ENCODE results near the gene PLEKHM3.
"Not testable (repeated sequence)": the region's sequence is repeated elsewhere in the genome, so short reads cannot be mapped to it uniquely, and the experiment has no call there.

The PLEKHM3 gene

DNA sequence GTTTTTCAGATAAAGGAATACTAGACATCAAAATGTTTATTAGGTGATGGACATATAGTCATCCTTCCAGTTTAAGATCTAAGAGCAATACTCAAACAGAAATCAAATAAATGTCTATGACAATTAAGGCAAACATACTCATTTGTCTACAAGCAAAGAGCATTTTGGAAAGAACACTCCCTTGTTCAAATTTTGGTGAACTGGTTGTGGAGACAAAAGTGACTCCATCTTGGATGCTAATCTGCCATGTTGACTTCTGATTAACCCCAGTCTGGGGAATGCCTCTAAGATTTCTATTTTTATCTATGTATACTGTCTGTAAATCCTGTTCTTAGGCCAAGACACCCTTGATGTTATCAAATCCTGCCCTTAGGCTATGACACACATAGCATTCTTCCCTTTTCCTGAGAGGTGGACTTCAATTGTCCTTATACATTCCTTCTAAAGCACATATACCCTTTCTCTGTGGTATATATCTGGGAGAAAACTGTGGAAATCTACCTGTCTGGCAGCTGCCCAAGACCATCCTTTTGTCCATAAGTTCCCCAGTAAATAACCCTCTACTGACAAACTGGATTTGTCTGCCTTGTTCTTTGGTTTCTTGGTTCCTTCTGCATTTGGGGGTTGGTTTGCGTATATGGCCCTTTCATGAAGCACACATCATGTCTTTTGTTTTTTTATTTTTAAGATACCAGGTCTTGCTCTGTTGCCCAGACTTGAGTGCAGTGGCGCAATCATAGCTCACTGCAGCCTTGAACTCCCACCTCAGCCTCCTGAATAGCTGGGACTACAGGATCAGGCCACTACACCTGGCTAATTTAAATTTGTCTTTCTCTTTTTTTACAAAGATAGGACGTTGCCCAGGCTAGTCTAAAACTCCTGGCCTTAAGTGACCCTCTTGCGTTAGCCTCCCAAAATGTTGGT lies 12.5 kb upstream of the PLEKHM3 start:
- DNase-seq (ENCODE audit: low spot score) (no peak), FAIRE-seq (no peak)

DNA sequence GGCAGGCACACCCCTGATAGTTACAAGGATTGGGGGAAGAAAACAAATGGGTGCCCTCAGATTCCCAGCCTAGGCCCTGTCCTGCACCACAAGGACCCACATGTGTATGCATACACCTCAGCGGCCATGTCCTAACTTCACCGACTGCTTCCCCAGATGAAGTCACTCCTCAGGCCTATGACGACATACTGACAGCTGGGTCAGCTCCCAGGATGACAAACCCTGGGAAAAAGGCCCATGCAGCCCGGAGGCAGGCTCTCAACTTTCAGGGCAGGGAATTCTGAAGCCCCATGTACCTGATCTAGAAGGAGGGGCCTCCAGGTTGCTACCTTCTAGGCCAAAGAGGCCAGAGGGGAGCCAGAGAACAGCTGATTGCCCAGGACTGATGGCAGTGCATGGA lies 11.0 kb upstream of the PLEKHM3 start:
- FAIRE-seq (no peak), DNase-seq (ENCODE audit: low spot score) (no peak)

DNA sequence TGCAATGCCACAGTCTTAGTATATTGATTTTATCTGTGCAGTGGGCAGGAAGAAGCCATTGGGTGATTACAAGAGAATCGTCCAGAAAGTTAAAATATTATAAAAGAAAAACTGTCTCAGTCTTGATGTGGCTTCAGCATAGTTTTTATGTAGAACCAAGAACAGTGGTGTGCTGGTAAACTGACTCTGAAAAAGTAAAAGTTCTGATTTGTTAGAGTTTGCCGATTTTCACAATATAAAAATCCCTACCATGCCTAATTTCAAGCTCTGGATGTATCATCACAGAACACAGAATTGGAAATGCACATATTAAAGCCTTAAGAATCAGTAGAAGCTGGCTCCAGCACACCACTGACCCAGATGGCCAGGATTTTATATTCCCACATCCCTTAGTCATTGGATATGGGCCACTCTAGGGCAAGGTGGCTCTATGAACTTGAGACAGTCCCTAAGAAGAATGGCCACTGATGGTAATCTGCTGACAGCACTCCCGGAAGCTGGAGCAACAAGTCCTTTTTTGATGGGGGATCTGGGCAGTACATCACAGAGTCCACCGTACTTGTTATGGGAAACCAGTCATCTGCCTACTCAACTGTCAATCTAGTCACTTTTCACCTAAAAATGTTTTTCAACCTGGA lies 9.3 kb upstream of the PLEKHM3 start:
- DNase-seq (ENCODE audit: low spot score) (no peak), FAIRE-seq (no peak)

DNA sequence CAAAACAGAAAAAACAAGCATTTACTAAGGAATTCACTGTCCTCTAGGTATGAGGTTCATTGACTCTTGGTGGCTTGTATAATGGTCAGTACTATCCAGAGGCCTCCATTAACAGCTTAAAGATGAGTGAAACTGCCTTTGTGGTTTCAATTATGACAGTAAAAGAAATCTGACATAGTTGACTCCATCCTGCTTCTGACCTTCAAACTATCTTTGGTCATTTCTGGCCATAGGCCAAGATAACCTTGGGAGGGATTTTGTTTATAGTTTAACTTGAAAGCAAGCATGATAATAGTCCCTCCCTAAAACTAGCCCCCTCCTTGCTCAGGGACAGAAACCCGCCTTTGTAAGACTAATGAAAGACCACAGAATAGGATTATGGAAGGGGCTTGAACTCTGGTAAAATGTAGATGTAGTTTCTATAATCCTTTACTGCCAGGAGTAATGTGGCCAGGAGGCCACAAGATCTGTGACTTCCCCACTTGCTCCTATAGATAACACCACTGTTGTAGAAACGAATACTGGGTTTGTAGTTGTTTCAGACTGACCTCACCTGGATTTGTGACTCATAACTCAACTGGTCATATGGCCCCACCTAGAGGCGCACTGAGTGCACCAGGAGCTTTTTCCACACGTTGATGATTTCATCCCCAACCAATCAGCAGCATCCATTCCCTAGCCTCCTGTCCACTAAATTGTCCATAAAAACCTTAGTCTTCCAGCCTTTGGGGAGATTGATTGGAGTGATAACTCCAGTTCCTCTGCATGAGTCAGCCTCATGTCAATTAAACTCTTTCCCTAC lies 8.6 kb upstream of the PLEKHM3 start:
- no peak for FAIRE-seq
- peak; percentile 50 for DNase-seq (ENCODE audit: low spot score)

DNA sequence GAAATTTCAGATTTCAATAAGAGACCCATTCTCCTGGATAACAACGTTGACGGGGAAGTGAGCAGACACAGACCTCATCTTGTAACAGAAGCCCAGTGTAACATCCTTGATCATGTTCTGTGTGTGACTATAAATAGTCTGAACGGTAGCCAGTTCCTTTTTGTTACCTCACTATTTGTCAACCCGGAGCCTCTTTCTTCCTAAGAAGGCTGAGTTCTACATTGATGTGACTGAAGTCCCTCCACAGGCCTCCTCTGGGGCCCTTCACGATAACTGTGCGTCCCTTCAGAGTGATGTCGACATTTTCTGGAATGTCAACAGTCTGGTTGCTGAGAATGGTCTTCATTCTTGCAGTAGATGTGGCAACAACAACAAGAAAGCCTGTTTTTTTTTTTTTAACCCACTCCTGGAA lies 6.3 kb upstream of the PLEKHM3 start:
- DNase-seq (ENCODE audit: low spot score) (no peak), FAIRE-seq (no peak)

DNA sequence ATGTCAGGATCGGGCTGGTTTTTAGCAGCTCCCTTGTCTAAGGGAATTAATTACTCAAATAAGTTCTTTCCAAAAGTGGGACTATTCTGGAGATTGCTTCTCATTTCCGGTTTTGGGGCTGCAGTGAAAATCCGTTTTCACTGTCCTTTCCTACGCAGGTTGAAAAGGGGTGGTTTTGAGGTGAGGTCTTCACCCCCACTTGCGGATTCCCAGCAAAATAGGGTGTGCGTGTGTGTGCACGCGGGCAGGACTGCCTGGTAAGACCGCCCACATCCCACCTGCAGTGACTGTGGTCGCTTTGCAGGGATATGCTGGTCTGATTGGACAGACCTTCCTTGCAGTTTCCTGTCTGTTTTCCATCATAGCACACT lies 472 bp upstream of the PLEKHM3 start:
- FAIRE-seq, result no peak
- no peak for DNase-seq (ENCODE audit: low spot score)

DNA sequence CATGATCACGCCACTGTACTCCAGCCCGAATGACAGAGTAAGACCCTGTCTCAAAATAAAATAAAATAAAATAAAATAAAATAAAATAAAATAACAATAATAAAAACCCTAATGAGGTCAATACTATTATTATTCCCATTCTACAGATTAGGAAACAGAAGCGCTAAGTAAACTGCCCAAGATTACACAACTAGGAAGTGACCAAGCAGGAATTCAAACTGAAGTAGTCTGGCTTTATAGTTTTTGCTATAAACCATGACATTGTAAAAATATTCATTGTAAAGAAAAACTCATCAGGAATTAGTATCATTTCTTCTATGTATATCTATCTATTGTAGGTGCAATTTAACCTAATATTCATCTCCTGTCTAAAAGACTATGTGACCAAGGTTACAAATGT lies 1.2 kb downstream of the PLEKHM3 start:
- FAIRE-seq, result no peak
- no peak for DNase-seq (ENCODE audit: low spot score)

DNA sequence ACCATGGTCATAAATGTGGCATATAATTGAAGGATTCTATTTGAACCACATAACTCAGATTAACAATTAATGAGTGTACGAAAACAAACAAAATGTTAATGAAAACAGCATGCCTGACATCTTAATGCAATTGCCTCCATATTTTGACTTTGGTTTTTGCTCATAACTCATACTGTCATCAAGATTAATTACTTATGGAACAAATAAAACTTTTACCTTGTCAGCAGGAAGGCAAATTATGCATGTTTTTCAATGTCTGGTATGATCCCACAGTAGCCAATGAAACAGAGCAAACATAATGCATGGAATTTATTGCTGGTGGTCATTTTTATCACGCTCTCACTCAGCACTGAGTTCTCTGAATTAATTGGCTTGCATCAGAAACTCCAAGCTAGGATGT lies 5.1 kb downstream of the PLEKHM3 start:
- DNase-seq (ENCODE audit: low spot score), result no peak
- FAIRE-seq, result no peak

DNA sequence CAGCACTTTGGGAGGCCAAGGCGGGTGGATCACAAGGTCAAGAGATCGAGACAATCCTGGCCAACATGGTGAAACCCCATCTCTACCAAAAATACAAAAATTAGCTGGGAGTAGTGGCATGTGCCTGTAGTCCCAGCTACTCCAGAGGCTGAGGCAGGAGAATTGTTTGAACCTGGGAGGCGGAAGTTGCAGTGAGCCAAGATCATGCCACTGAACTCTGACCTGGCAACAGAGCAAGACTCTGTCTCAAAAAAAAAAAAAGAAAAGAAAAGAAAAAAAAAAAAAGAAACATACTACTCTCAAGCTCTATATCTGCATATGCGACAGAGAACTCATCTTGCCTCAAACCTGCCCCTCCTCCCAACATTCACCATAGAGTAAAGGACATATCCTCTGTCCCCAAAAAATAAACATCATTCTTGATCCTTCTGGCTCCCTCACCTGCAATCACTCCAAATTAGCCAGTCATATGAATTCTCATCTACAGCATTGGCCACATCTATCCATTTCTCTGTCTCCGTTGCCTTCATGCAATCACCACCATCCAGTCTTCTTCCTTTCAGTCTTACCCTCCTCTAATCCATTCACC lies 7.1 kb downstream of the PLEKHM3 start:
- FAIRE-seq; DNase-seq (ENCODE audit: low spot score): not testable (repeated sequence)

DNA sequence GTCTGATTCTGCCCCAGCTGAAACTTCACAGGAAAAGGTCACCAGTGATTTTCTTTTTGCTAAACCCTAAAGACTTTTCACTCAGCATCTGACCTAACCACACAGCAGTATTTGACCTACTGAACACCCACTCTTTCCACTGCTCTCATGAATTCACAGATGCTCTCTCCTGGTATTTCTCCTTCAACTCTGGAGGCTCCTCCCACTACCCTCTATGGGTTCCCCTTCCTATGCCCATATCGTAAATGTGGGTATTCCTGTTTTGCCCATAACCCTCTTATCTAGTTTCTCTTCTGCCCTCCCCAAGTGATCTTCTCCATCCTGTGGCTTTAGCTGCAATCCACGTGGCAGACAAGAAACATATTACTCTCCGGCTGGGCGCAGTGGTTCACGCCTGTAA lies 7.6 kb downstream of the PLEKHM3 start:
- DNase-seq (ENCODE audit: low spot score) (no peak), FAIRE-seq (no peak)

DNA sequence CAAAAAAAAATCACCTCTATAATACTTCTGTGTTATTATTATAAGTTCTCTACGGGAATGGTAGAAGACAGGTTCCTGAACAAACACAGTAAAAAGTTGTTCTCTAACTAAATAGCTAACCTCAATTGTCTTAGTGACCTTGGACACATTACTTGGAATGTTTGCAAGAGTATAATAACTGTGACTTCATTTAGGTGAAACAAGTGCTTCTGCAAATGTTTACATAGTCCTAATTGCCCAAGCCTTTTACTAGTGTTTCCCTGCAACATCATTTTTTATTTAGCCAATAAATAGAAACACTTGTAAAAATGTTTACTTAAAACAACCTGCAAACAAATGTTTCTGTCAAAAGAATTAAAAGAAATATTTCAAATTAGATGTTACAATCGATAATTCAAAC lies 9.9 kb downstream of the PLEKHM3 start:
- no peak for DNase-seq (ENCODE audit: low spot score)
- FAIRE-seq, result no peak

DNA sequence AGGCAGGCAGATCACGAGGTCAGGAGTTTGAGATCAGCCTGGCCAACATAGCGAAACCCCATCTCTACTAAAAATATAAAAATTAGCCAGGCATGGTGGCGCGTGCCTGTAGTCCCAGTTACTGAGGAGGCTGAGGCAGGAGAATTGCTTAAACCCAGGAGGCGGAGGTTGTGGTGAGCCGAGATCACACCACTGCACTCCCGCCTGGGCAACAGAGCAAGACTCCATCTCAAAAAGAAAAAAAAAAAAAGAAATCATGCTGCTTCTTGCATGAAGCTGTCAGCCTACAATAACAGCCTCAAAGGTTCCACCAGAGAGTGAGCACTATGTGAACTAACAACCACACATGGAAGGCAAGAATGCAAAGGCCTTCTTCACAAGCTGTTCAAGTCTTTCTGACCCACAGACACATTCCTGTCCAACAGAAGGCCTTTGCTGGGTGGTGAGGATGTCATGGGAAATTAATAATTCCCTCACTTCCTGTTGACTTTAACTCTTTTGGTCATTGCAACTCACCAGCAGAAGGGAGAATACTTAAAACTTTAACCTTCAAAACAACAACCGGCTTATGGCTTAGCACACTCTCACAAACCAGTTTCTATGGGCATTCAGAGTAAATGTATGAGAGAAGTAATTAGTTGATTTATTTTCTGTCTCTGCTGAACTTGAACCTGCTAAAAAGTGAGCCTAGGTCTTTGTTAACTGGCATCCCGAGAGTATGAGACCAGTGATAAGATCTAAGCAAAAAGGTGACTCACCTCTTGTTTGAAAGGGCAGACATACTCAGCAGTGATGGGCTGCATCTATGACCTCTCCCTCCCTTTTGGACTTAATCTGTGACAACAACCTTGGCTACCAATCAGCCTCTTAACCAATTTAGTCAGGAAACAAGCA lies 11.8 kb downstream of the PLEKHM3 start:
- FAIRE-seq (no peak), DNase-seq (ENCODE audit: low spot score) (peak; percentile 15)

DNA sequence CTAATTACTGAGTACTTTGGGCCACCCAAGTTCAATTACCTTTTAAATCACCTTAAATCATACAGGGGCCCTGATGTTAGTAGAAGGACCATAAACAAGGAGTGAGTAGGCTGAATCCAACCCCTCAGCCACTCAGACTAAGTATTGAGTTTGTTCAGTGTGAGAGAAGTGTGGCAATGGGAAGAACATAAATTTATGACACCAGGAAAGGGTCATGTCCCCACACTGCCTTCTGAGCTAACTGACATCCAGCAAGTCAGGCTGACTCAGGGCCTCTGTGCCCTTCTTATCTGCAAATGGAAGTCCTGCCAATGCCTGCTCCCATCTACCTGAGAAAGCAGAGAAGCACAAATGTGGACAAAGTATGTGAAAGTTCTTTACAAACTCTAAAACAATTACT lies 12.9 kb downstream of the PLEKHM3 start:
- FAIRE-seq (no peak), DNase-seq (ENCODE audit: low spot score) (no peak)

DNA sequence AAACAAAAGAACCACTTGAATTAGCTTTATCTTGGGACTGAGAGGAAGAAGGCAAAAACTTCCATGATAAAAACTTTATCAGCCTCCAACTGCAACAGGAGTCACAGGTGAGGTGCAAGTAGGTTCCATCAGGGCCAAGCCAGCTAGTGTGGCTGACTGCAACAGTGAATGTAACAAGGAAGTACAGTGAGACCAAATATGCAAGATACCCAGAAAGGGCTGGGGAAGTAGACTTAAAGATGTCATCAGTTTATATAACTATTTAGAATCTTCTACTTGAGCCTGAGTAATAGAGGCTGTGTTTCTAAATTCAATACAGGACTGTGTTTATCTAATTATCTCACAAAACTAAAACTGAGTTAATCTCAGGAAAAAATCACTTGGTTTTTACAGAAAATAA lies 14.8 kb downstream of the PLEKHM3 start:
- DNase-seq (ENCODE audit: low spot score), result no peak
- no peak for FAIRE-seq

DNA sequence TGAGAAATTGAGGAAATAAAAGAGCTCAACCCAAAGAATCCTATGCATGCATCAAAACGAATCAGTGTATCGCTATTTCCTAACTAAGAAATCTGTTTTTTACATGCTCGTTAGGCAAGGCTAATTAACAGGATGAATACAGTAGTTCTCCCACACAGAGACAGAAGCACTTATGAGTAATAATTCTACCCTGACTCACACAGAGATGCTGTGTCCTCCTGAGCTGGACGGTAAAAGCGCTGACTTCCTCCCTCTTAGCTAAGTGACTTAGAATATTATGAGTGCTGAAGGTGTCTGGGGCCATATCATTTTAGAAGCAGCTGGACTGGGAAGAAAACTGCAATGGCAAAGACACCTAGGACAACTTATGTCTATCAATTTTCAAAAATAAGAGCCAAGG lies 18.5 kb downstream of the PLEKHM3 start:
- DNase-seq (ENCODE audit: low spot score), result no peak
- FAIRE-seq, result no peak

DNA sequence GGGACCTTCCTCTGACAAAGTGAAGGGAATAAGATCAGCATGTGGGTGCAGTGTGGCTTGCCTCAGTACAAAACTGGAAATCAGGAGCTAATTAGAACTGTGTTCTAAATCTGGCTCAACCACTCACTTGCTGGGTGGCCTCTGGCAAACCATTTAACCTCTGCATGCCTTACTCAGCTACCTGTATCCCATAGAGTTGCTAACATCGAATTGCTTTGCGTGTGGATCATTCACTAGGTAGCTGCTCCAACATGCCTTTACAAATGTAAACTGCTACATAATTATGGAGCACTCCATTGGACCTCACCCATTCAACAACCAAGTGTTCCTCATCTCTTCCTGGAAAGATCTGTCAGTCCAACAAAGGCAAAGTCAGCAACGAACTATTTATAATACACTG lies 19.0 kb downstream of the PLEKHM3 start:
- no peak for FAIRE-seq
- no peak for DNase-seq (ENCODE audit: low spot score)

DNA sequence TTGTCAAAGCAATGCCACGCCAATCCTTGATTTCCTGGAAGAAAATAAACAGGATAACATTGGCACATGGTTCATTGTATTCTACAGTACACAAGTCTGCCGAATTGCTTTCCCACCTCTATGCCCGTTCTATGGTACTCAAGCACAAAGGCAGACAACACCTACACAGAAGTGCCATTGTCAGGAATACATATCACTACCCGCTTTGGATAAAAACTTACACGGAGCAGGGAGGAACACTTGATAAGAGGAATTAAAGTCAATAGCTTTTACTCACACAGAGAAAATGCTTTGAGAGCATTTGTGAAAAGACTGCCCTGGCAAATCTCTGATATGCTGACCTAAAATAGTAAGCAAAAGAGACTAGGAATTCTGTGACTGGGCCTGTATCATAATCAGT lies 23.4 kb downstream of the PLEKHM3 start:
- FAIRE-seq, result no peak
- no peak for DNase-seq (ENCODE audit: low spot score)

DNA sequence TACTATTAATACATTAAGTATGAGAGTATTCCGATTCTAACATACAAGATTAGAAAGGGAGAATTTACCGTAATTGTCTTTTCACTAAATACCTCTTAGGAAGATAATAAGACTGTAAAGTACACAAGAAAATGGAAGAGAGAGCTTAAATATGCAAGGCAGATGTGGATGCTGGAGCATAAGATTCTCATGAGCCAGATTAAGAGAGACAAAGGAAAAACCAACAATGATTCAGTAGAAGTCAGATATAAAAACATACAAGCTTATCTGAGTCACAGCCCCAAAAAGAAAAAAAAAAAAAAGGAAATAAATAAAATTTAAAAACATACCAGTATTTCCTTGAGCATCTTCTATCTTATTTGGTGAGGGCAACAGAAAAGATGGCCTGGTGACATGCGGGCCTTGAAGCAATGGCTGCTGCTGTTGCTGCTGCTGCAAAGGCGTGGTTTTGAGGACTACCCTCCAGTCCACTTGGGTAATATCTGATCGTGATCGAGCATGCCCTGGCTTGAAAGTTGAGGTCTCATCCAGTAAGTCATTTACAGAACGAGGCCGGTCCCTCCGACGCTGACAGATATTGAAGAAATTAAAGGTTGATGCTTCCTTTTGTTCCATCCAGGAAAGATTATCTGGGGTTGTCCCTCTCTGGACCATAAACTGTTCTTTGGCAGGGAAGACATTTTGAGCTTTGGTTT lies 24.5 kb downstream of the PLEKHM3 start:
- DNase-seq (ENCODE audit: low spot score) (no peak), FAIRE-seq (no peak)

DNA sequence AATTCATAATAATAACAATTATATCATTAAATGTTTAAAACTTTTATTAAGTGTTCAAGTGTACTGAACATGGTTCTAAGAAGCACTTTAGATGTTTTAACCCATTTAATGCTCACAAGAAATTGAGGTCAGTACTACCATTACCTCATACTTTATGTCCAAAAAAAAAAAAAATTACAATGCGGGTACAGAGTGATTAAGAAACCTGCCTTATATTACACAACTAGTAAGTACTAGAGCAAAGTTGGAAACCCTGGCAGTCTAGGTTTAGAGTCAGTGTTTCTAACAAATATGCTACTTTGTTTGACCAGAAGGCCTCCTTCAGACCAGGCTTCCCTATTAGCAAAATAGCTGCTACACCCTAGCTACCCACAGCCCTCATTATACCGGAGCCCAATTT lies 28.5 kb downstream of the PLEKHM3 start:
- DNase-seq (ENCODE audit: low spot score) (no peak), FAIRE-seq (no peak)

DNA sequence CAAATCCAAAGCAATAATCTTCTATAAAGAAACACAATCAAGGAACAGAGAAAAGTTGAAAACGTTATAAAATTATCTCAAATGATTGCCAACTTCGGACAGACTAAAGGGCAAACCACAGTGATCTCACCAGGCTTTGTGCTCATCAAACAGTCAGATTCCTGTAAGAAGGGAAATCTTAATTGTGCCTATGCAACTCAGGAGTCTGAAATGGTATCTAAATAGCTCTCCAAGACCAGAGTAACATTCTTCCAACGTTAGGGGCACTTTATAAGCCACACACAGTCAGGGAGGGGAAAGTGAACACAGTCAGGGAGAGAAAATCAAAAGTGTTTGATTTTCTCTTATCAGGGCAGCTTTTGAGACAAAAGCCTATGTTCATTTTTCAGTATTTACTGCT lies 29.4 kb downstream of the PLEKHM3 start:
- no peak for FAIRE-seq
- DNase-seq (ENCODE audit: low spot score), result no peak
